ENCODE measurements around the gene PFKP. TPM values are rescaled to one million over a fixed set of nuclear protein-coding genes. Genes with fewer than 3 reads are reported as not detected.
A peak's percentile ranks its signal among the peaks of the same experiment; 100 is the strongest.
"Not testable (repeated sequence)": the region's sequence is repeated elsewhere in the genome, so short reads cannot be mapped to it uniquely, and the experiment has no call there.

The PFKP gene
- total and polyA plus RNA-seq, 5 donors from 2014 or later: 43.1 to 103 (median 52.3) TPM

DNA sequence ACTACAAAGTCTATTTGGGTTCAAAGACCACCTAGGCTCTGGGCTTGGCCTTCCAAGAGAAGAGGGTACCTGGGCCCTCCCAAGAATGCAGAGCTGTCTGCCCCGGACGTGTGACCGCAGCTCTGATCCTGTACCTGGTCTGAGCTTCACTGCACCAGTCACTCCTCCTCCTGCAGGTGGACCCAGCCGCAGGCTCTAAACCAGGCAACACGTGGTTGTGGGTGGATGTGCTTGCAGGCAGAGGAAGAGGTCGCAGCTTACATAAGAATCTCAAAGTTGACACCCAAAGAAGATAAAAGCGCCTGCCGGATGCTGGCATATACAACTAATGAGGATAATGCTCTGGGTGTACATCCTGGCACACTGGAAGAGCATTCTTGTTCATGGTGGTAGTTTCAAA, 9.4 kb upstream of the PFKP start:
- DNase-seq (no peak), ATAC-seq (ENCODE audit: low read depth in 2 of 2) (no peak)
- Histone ChIP-seq H3K4me1 (ENCODE audit: control insufficient read depth, insufficient read depth, low read length, poor library complexity, severe bottlenecking) (no peaks in the 10 kb centered on the region), H3K27ac (ENCODE audit: insufficient read depth, low read length, poor library complexity, severe bottlenecking) (no peak overlapping the region), H3K4me3 (ENCODE audit: low read depth, low read length) (no peak overlapping the region), H3K36me3 (ENCODE audit: control insufficient read depth, insufficient read depth, low read length) (no peaks in the 10 kb centered on the region), H3K9me3 (ENCODE audit: control insufficient read depth in 2 of 2, low read length in 2 of 2) (no peaks in the 10 kb centered on the region), H3K27me3 (ENCODE audit: control insufficient read depth, insufficient read depth, low read length) (peaks cover 8% of the 10 kb centered on the region)
- Mint-ChIP-seq H3K36me3 (no peaks in the 10 kb centered on the region), H3K4me1 (no peaks in the 10 kb centered on the region), H3K4me3 (no peak overlapping the region), H3K9me3 (peaks cover 0 to 2% (median 0%) of the 10 kb centered on the region in 7 donors), H3K27me3 (peaks cover 19% of the 10 kb centered on the region), H3K27ac (no peak overlapping the region)

DNA sequence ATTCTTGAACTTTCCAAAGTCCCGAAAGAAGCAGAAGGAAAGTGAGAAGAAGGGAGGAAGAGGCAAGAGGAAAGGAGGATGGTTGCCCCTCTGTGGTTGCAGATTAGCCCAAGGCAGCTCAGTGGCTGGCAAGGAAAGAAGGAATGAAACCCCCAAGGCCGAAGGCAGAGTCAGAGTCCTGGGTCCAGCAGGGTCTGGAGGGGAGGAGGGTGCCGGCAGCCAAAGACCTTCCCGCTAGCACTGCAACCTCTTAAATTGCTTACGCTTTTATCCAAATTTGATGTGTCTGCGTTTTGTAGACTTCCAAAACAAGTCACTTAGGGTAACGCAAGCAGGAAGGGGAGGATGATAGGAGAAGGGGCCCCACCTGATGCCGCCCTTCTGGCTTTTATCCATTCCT, 7.4 kb upstream of the PFKP start:
- peaks cover 13% of the 10 kb centered on the region for H3K27me3 Mint-ChIP-seq
- no peak for DNase-seq
- no peaks in the 10 kb centered on the region for H3K9me3 ChIP-seq (ENCODE audit: control insufficient read depth in 2 of 2, low read length in 2 of 2)
- no peak overlapping the region for H3K27ac ChIP-seq (ENCODE audit: insufficient read depth, low read length, poor library complexity, severe bottlenecking)
- no peak for ATAC-seq (ENCODE audit: low read depth in 2 of 2)
- peaks cover 4% of the 10 kb centered on the region for H3K27me3 ChIP-seq (ENCODE audit: control insufficient read depth, insufficient read depth, low read length)
- no peak overlapping the region for H3K4me3 Mint-ChIP-seq
- no peaks in the 10 kb centered on the region for H3K4me1 Mint-ChIP-seq
- no peaks in the 10 kb centered on the region for H3K36me3 Mint-ChIP-seq
- H3K27ac Mint-ChIP-seq: no peak overlapping the region
- H3K9me3 Mint-ChIP-seq: peaks cover 0 to 2% (median 0%) of the 10 kb centered on the region in 7 donors
- H3K4me1 ChIP-seq (ENCODE audit: control insufficient read depth, insufficient read depth, low read length, poor library complexity, severe bottlenecking): no peaks in the 10 kb centered on the region
- no peak overlapping the region for H3K4me3 ChIP-seq (ENCODE audit: low read depth, low read length)
- H3K36me3 ChIP-seq (ENCODE audit: control insufficient read depth, insufficient read depth, low read length): no peaks in the 10 kb centered on the region

DNA sequence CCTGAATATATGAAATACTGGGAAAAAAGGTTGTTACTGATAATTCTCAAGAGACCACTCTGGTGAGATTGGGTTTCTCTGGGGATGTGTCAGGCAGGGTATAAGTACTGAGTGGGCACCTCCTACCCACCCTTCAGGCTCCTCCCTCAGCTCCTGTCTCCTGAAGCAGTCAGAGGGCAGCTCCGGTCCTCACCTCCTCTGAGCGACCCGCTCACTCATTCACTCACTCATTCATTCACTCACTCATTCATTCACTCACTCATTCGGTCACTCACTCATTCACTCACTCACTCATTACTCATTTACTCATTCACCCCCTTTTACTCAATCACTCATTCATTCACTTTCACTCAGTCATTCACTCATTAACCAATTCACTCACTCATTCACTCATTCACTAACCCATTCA, 6.9 kb upstream of the PFKP start:
- H3K9me3 ChIP-seq (ENCODE audit: control insufficient read depth in 2 of 2, low read length in 2 of 2): no peaks in the 10 kb centered on the region
- Mint-ChIP-seq H3K4me3 (no peak overlapping the region), H3K36me3 (no peaks in the 10 kb centered on the region), H3K27me3 (peaks cover 13% of the 10 kb centered on the region), H3K9me3 (peaks cover 0 to 2% (median 0%) of the 10 kb centered on the region in 7 donors), H3K27ac (no peak overlapping the region), H3K4me1 (no peaks in the 10 kb centered on the region)
- no peak overlapping the region for H3K27ac ChIP-seq (ENCODE audit: insufficient read depth, low read length, poor library complexity, severe bottlenecking)
- H3K36me3 ChIP-seq (ENCODE audit: control insufficient read depth, insufficient read depth, low read length): no peaks in the 10 kb centered on the region
- H3K27me3 ChIP-seq (ENCODE audit: control insufficient read depth, insufficient read depth, low read length): no peaks in the 10 kb centered on the region
- no peak for DNase-seq
- peak; percentile 45 to 55 for ATAC-seq (ENCODE audit: low read depth in 2 of 2)
- no peaks in the 10 kb centered on the region for H3K4me1 ChIP-seq (ENCODE audit: control insufficient read depth, insufficient read depth, low read length, poor library complexity, severe bottlenecking)
- no peak overlapping the region for H3K4me3 ChIP-seq (ENCODE audit: low read depth, low read length)

DNA sequence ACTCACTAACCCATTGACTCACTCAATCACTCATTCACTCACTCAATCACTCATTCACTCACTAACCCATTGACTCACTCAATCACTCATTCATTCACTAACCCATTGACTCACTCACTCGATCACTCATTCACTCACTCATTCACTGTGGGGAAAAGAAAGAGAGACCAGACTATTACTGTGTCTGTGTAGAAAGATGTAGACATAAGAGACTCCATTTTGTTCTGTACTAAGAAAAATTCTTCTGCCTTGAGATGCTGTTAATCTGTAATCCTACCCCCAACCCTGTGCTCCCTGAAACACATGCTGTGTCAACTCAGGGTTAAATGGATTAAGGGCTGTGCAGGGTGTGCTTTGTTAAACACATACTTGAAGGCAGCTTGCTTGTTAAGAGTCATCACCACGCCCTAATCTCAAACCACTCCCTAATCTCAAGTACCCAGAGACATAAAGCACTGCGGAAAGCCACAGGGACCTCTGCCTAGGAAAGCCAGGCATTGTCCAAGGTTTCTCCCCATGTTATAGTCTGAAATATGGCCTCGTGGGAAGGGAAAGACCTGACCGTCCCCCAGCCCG, 5.9 kb upstream of the PFKP start:
- H3K27me3 Mint-ChIP-seq; H3K4me1 ChIP-seq (ENCODE audit: control insufficient read depth, insufficient read depth, low read length, poor library complexity, severe bottlenecking); H3K27ac ChIP-seq (ENCODE audit: insufficient read depth, low read length, poor library complexity, severe bottlenecking); ATAC-seq (ENCODE audit: low read depth in 2 of 2); H3K4me1 Mint-ChIP-seq; H3K9me3 ChIP-seq (ENCODE audit: control insufficient read depth in 2 of 2, low read length in 2 of 2); H3K27me3 ChIP-seq (ENCODE audit: control insufficient read depth, insufficient read depth, low read length); H3K4me3 ChIP-seq (ENCODE audit: low read depth, low read length); H3K4me3 Mint-ChIP-seq; H3K36me3 ChIP-seq (ENCODE audit: control insufficient read depth, insufficient read depth, low read length); H3K9me3 Mint-ChIP-seq; DNase-seq; H3K27ac Mint-ChIP-seq; H3K36me3 Mint-ChIP-seq: not testable (repeated sequence)

GRCh38 chr10:3062502-3063186, 4.7 kb upstream of the PFKP start:
- Histone ChIP-seq H3K27me3 (ENCODE audit: control insufficient read depth, insufficient read depth, low read length) (no peaks in the 10 kb centered on the region), H3K36me3 (ENCODE audit: control insufficient read depth, insufficient read depth, low read length) (no peaks in the 10 kb centered on the region), H3K27ac (ENCODE audit: insufficient read depth, low read length, poor library complexity, severe bottlenecking) (no peak overlapping the region), H3K9me3 (ENCODE audit: control insufficient read depth in 2 of 2, low read length in 2 of 2) (no peaks in the 10 kb centered on the region), H3K4me1 (ENCODE audit: control insufficient read depth, insufficient read depth, low read length, poor library complexity, severe bottlenecking) (peaks cover 10% of the 10 kb centered on the region), H3K4me3 (ENCODE audit: low read depth, low read length) (no peak overlapping the region)
- Mint-ChIP-seq H3K9me3 (no peaks in the 10 kb centered on the region), H3K27ac (no peak overlapping the region), H3K27me3 (peaks cover 5% of the 10 kb centered on the region), H3K36me3 (no peaks in the 10 kb centered on the region), H3K4me3 (no peak overlapping the region), H3K4me1 (peaks cover 0 to 3% (median 0%) of the 10 kb centered on the region in 4 donors)
- ATAC-seq (ENCODE audit: low read depth in 2 of 2) (no peak), DNase-seq (no peak)

DNA sequence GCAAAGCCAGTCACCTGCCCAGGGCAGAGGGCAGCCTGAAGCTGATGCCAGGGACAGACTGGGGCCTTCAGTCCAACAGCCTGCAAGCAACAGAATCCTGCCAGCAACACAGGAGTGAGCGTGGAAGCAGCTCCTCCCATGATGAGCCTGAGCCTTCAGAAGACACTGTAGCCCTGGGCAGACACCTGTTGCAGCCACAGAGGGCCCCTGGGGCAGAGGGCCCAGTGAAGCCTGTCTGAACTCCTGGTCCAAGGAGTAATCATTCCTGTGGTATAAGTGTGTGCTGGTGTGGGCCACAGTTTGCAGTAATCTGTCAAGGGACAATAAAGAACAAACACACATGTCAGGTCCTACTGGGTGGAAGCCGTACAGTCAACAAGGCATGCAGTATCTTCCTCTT, 2.9 kb upstream of the PFKP start:
- no peaks in the 10 kb centered on the region for H3K9me3 Mint-ChIP-seq
- peaks cover 15% of the 10 kb centered on the region for H3K4me1 ChIP-seq (ENCODE audit: control insufficient read depth, insufficient read depth, low read length, poor library complexity, severe bottlenecking)
- H3K27ac ChIP-seq (ENCODE audit: insufficient read depth, low read length, poor library complexity, severe bottlenecking): no peak overlapping the region
- no peaks in the 10 kb centered on the region for H3K27me3 ChIP-seq (ENCODE audit: control insufficient read depth, insufficient read depth, low read length)
- peak overlapping the region; percentile 8 to 86 (median 27) for H3K4me3 Mint-ChIP-seq
- DNase-seq: no peak
- H3K27me3 Mint-ChIP-seq: peaks cover 5% of the 10 kb centered on the region
- H3K4me3 ChIP-seq (ENCODE audit: low read depth, low read length): no peak overlapping the region
- H3K27ac Mint-ChIP-seq: no peak overlapping the region
- peaks cover under 1 to 7% (median 2%) of the 10 kb centered on the region in 4 donors for H3K4me1 Mint-ChIP-seq
- H3K36me3 Mint-ChIP-seq: no peaks in the 10 kb centered on the region
- no peaks in the 10 kb centered on the region for H3K36me3 ChIP-seq (ENCODE audit: control insufficient read depth, insufficient read depth, low read length)
- H3K9me3 ChIP-seq (ENCODE audit: control insufficient read depth in 2 of 2, low read length in 2 of 2): no peaks in the 10 kb centered on the region
- ATAC-seq (ENCODE audit: low read depth in 2 of 2): no peak

- Histone ChIP-seq H3K27me3 (ENCODE audit: control insufficient read depth, insufficient read depth, low read length) (no peaks in the 10 kb centered on the region), H3K4me3 (ENCODE audit: low read depth, low read length) (no peak overlapping the region), H3K27ac (ENCODE audit: insufficient read depth, low read length, poor library complexity, severe bottlenecking) (no peak overlapping the region), H3K36me3 (ENCODE audit: control insufficient read depth, insufficient read depth, low read length) (no peaks in the 10 kb centered on the region), H3K9me3 (ENCODE audit: control insufficient read depth in 2 of 2, low read length in 2 of 2) (no peaks in the 10 kb centered on the region), H3K4me1 (ENCODE audit: control insufficient read depth, insufficient read depth, low read length, poor library complexity, severe bottlenecking) (peaks cover 22% of the 10 kb centered on the region)
- ATAC-seq (ENCODE audit: low read depth in 2 of 2) (no peak), DNase-seq (no peak)
- Mint-ChIP-seq H3K36me3 (no peaks in the 10 kb centered on the region), H3K27ac (peak overlapping the region in 1 of 3 donors; percentile 42), H3K27me3 (no peaks in the 10 kb centered on the region), H3K9me3 (no peaks in the 10 kb centered on the region), H3K4me1 (peaks cover 10 to 18% (median 12%) of the 10 kb centered on the region in 4 donors), H3K4me3 (peak overlapping the region; percentile 77 to 92 (median 84))
Measured at GRCh38 chr10:3065622-3066021, 1.7 kb upstream of the PFKP start.

Measured in CD4-positive, CD25-positive, alpha-beta regulatory T cell (primary cell).